ENCODE data around the gene ZNF747. TPM values are rescaled to one million over a fixed set of nuclear protein-coding genes. Genes with fewer than 3 reads are reported as not detected.

Gene ZNF747
- total RNA-seq, 1 donor from 2014 or later, result 9.7 TPM

DNA sequence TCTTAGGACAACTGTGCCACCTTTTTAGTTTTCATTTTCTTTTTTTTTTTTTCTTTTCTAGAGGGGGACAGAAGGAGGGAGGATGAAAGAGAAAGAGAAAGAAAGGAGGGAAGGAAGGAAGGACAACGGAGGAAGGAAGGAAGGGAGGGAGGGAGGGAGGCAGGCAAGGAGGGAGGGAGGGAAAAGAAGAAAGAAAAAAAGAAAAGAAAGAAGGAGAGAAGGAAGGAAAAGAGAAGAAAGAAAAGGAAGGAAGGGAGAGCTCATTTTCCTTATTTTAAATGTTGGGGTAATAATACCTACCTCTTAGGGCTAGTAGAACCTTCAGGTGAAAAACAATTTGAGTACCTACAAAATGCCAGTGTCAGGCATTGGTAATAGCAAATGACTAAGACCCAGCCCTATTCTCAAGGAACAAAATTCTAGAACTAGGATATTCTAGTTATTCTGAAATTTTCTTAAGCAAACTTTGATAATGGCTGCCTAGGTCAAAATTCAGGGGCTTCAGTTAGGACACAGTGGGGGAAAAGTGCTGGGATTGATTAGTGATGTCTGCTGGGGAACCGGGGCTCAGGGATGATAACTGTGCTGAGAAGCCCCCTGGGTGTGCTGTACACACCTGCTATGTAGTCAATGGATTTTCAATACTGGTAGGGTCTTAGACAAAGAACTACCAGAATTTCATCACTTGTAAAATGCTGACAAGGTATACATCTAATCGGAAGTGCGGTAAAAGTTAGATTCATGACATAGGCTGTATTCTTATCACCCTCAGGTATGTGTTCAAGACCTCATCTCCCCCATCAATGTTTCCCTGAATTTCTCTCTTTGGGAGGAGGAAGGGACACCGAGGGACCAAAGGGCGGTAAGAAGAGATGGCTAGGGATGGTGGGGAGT lies 31.0 kb downstream of the ZNF747 start:
- H3K4me3 Mint-ChIP-seq (ENCODE audit: unreplicated experiment), result no peak overlapping the region
- TF ChIP-seq, protein P1, sequence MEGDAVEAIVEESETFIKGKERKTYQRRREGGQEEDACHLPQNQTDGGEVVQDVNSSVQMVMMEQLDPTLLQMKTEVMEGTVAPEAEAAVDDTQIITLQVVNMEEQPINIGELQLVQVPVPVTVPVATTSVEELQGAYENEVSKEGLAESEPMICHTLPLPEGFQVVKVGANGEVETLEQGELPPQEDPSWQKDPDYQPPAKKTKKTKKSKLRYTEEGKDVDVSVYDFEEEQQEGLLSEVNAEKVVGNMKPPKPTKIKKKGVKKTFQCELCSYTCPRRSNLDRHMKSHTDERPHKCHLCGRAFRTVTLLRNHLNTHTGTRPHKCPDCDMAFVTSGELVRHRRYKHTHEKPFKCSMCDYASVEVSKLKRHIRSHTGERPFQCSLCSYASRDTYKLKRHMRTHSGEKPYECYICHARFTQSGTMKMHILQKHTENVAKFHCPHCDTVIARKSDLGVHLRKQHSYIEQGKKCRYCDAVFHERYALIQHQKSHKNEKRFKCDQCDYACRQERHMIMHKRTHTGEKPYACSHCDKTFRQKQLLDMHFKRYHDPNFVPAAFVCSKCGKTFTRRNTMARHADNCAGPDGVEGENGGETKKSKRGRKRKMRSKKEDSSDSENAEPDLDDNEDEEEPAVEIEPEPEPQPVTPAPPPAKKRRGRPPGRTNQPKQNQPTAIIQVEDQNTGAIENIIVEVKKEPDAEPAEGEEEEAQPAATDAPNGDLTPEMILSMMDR (IDR thresholded peaks at IDR 0.05; ENCODE audit: unreplicated experiment), result no peak
- H3K4me1 Mint-ChIP-seq (ENCODE audit: unreplicated experiment), result peaks cover 2% of the 10 kb centered on the region
- no peak overlapping the region for H3K27ac Mint-ChIP-seq (ENCODE audit: unreplicated experiment)
- H3K27me3 Mint-ChIP-seq (ENCODE audit: unreplicated experiment), result peaks cover 5% of the 10 kb centered on the region
- H3K9me3 Mint-ChIP-seq (ENCODE audit: unreplicated experiment), result no peaks in the 10 kb centered on the region
- no peak for DNase-seq (ENCODE audit: low spot score)
- no peaks in the 10 kb centered on the region for H3K36me3 Mint-ChIP-seq (ENCODE audit: low read depth, unreplicated experiment)

DNA sequence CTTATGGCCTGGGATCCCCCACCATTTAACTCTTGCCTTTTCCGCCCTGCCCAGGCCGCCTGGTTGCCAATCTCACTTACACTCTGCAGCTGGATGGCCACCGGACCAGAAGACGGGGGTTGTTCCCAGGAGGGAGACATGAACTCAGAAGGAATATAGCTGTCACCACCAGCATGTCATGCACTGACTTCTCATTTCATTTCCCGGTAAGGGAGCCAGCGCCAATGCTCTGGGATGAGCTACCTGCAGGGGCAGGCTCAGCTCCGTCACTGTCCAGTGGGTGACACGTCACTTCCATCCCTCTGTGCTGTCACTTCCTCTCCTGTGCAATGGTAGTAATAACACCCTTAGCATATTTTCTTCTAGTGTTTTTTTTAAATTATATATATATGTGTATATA lies 35.4 kb downstream of the ZNF747 start:
- H3K36me3 Mint-ChIP-seq (ENCODE audit: low read depth, unreplicated experiment), result no peaks in the 10 kb centered on the region
- H3K4me1 Mint-ChIP-seq (ENCODE audit: unreplicated experiment), result peaks cover 2% of the 10 kb centered on the region
- H3K4me3 Mint-ChIP-seq (ENCODE audit: unreplicated experiment), result no peak overlapping the region
- TF ChIP-seq, protein P1 (IDR thresholded peaks at IDR 0.05; ENCODE audit: unreplicated experiment), result no peak
- H3K27ac Mint-ChIP-seq (ENCODE audit: unreplicated experiment), result no peak overlapping the region
- peaks cover 7% of the 10 kb centered on the region for H3K27me3 Mint-ChIP-seq (ENCODE audit: unreplicated experiment)
- no peaks in the 10 kb centered on the region for H3K9me3 Mint-ChIP-seq (ENCODE audit: unreplicated experiment)
- no peak for DNase-seq (ENCODE audit: low spot score)

DNA sequence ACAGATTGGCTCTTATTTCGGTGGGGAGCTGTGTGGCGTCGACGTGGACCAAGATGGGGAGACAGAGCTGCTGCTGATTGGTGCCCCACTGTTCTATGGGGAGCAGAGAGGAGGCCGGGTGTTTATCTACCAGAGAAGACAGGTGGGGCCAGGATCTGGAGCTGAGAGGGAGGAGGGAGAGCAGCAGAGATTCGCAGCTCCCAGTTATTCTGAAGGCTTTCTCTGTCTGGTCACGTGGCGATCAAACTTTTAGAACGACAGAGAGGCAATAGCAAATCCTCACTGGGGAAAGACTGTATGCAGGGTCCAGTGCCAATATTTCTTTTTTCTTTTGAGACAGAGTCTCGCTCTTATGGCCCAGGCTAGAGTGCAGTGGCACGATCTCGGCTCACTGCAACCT lies 39.9 kb downstream of the ZNF747 start:
- H3K4me3 Mint-ChIP-seq (ENCODE audit: unreplicated experiment), result no peak overlapping the region
- H3K36me3 Mint-ChIP-seq (ENCODE audit: low read depth, unreplicated experiment), result no peaks in the 10 kb centered on the region
- H3K9me3 Mint-ChIP-seq (ENCODE audit: unreplicated experiment), result no peaks in the 10 kb centered on the region
- TF ChIP-seq, protein P1 (IDR thresholded peaks at IDR 0.05; ENCODE audit: unreplicated experiment), result no peak
- DNase-seq (ENCODE audit: low spot score), result no peak
- H3K27me3 Mint-ChIP-seq (ENCODE audit: unreplicated experiment), result peaks cover 2% of the 10 kb centered on the region
- no peak overlapping the region for H3K27ac Mint-ChIP-seq (ENCODE audit: unreplicated experiment)
- H3K4me1 Mint-ChIP-seq (ENCODE audit: unreplicated experiment), result peaks cover 11% of the 10 kb centered on the region

DNA sequence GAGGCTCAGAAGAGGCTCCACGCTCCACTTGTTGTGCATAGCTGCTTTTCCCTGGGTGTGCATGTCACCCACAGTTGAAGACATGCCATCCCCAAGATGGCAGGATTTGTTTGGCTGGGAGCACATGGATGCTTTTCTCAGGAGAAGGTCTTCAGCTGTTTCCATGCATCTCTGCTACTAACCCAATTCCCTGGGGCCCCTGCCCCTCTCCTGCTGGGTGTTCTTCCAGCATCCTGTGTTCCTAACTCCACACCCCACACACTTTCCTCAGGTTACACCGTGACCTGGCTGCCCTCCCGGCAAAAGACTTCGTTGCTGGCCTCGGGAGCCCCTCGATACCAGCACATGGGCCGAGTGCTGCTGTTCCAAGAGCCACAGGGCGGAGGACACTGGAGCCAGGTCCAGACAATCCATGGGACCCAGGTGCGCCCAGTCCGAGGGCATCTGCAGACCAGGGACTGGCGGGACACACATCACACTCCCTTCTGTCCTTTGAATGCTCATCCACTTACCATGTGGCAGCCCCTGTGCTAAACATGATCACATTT lies 40.6 kb downstream of the ZNF747 start:
- Mint-ChIP-seq H3K9me3 (ENCODE audit: unreplicated experiment) (no peaks in the 10 kb centered on the region), H3K27me3 (ENCODE audit: unreplicated experiment) (peaks cover 2% of the 10 kb centered on the region), H3K4me1 (ENCODE audit: unreplicated experiment) (peaks cover 11% of the 10 kb centered on the region), H3K36me3 (ENCODE audit: low read depth, unreplicated experiment) (no peaks in the 10 kb centered on the region), H3K4me3 (ENCODE audit: unreplicated experiment) (no peak overlapping the region), H3K27ac (ENCODE audit: unreplicated experiment) (no peak overlapping the region)
- DNase-seq (ENCODE audit: low spot score), result no peak
- TF ChIP-seq, protein P1 (IDR thresholded peaks at IDR 0.05; ENCODE audit: unreplicated experiment), result no peak

DNA sequence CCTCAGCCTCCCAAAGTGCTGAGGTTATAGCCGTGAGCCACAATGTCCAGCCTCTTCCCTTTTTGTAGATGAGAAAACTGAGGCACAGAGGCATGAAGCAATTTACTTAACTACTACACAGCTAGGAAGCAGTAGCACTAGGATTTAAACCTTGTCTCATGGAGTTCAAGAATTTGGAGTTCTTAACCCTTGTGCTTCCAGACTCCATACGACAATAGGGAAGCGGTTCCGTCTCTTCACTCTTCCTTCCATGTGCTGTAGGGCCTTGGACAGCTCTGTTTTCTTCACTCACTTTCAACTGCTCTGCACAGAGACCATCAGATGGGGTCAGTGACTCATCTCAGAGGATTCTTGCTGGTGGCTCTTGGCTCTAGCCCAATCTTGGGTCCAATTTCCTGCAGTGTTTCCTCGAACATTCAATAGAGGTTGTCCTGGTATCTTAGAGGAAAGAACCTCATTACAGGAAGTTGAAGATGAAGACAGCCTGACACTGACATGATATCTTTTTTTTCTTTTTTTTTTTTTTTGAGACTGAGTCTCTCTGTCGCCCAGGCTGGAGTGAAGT lies 42.8 kb downstream of the ZNF747 start:
- no peak overlapping the region for H3K27ac Mint-ChIP-seq (ENCODE audit: unreplicated experiment)
- H3K4me1 Mint-ChIP-seq (ENCODE audit: unreplicated experiment), result peaks cover 11% of the 10 kb centered on the region
- H3K27me3 Mint-ChIP-seq (ENCODE audit: unreplicated experiment), result peaks cover 6% of the 10 kb centered on the region
- no peaks in the 10 kb centered on the region for H3K9me3 Mint-ChIP-seq (ENCODE audit: unreplicated experiment)
- H3K36me3 Mint-ChIP-seq (ENCODE audit: low read depth, unreplicated experiment), result no peaks in the 10 kb centered on the region
- DNase-seq (ENCODE audit: low spot score), result no peak
- H3K4me3 Mint-ChIP-seq (ENCODE audit: unreplicated experiment), result no peak overlapping the region
- TF ChIP-seq, protein P1 (IDR thresholded peaks at IDR 0.05; ENCODE audit: unreplicated experiment), result no peak
